T47D (cell line): ENCODE data around the gene LANCL3.
"Not testable (repeated sequence)": the region's sequence is repeated elsewhere in the genome, so short reads cannot be mapped to it uniquely, and the experiment has no call there.

Experiments
- DNase-seq, 2 experiments: peaks; one replicate each; pipeline versions ENCODE4 v3.0.0 to v3.0.0-alpha.2; 2011 to 2012; ENCODE audit warnings: low read depth in 1 of 2, low spot score in 1 of 2
- JUND ChIP-seq: IDR thresholded peaks from 2 replicates; pipeline ENCODE4 v1.6.1; 2012; ENCODE audit warnings: low read depth
- in situ Hi-C: cut with HindIII; loops from 2 replicates; pipeline ENCODE4 v1.10.0; 2016; ENCODE audit warnings: low sequenced_read_pairs, low pct_unique_long_range_greater_than_20kb

LANCL3 gene

GRCh38 chrX:37580080-37580479 lies 8.6 kb downstream of the LANCL3 start:
- no peak for DNase-seq
- in situ Hi-C loops = no loop called here
- no peak for TF ChIP-seq JUND

- in situ Hi-C loops, DNase-seq: not testable (repeated sequence)
These were observed 15.9 kb downstream of the LANCL3 start for GRCh38 chrX:37587337-37587736.

- TF ChIP-seq JUND = no peak
- in situ Hi-C loops = no loop called here
- no peak for DNase-seq
These were observed 18.6 kb downstream of the LANCL3 start for GRCh38 chrX:37590047-37590446.

GRCh38 chrX:37594755-37595382 lies 23.4 kb downstream of the LANCL3 start:
- no peak for DNase-seq
- in situ Hi-C loops = no loop called here
- no peak for TF ChIP-seq JUND

- peak in 1 of 2 experiments; percentile 4 for DNase-seq
- in situ Hi-C loops = no loop called here
These were observed 28.3 kb downstream of the LANCL3 start for GRCh38 chrX:37599729-37600128.

GRCh38 chrX:37603938-37604409 lies 32.5 kb downstream of the LANCL3 start:
- in situ Hi-C loops = no loop called here
- no peak for DNase-seq
- no peak for TF ChIP-seq JUND

More at GRCh38 chrX:37599729-37600128, 28.3 kb downstream of the LANCL3 start:
- no peak for TF ChIP-seq JUND

- TF ChIP-seq JUND = no peak
- in situ Hi-C loops = no loop called here
- DNase-seq = no peak
These were observed 35.8 kb downstream of the LANCL3 start for GRCh38 chrX:37607243-37607642.

GRCh38 chrX:37608156-37608555 lies 36.7 kb downstream of the LANCL3 start:
- DNase-seq = no peak
- in situ Hi-C loops = no loop called here
- no peak for TF ChIP-seq JUND

- in situ Hi-C loops = no loop called here
- no peak for TF ChIP-seq JUND
- DNase-seq = no peak
These were observed 38.3 kb downstream of the LANCL3 start for GRCh38 chrX:37609727-37610126.

- TF ChIP-seq JUND = no peak
- in situ Hi-C loops = no loop called here
- no peak for DNase-seq
These were observed 42.5 kb downstream of the LANCL3 start for GRCh38 chrX:37613933-37614332.

- no peak for TF ChIP-seq JUND
- in situ Hi-C loops = no loop called here
- no peak for DNase-seq
These were observed 56.1 kb downstream of the LANCL3 start for GRCh38 chrX:37627602-37628001.

GRCh38 chrX:37638047-37638446 lies 66.6 kb downstream of the LANCL3 start:
- TF ChIP-seq JUND = no peak
- no peak for DNase-seq
- in situ Hi-C loops = no loop called here

- no peak for TF ChIP-seq JUND
- DNase-seq = no peak
- in situ Hi-C loops = no loop called here
These were observed 68.7 kb downstream of the LANCL3 start for GRCh38 chrX:37640142-37640541.

- in situ Hi-C loops = no loop called here
- DNase-seq = no peak
- TF ChIP-seq JUND = no peak
These were observed 70.4 kb downstream of the LANCL3 start for GRCh38 chrX:37641859-37642258.
